Fibroblast of pulmonary artery (primary cell): ENCODE data around the gene IER5.
A peak's percentile ranks its signal among the peaks of the same experiment; 100 is the strongest.

Experiments
- DNase-seq: peaks from one replicate; pipeline ENCODE4 v3.0.0-alpha.2; 2010; ENCODE audit warnings: low read depth
- H3K4me3 ChIP-seq: replicated peaks from 2 replicates; pipeline ENCODE4 v1.5.1; 2011; ENCODE audit warnings: low read depth, mild to moderate bottlenecking, control low read depth, low read length, moderate library complexity
- CTCF ChIP-seq: IDR thresholded peaks from 2 replicates; pipeline ENCODE4 v1.5.1; 2011; ENCODE audit warnings: mild to moderate bottlenecking, control low read depth, low read length, inconsistent platforms; ENCODE audit errors: missing control alignments

IER5 gene

GRCh38 chr1:181089676-181090544, 1.4 kb downstream of the IER5 start:
- H3K4me3 ChIP-seq, result peak overlapping the region; percentile 84
- peak; percentile 86 for DNase-seq
- no peak for TF ChIP-seq CTCF

- peak overlapping the region; percentile 84 for H3K4me3 ChIP-seq
- TF ChIP-seq CTCF, result no peak
- no peak for DNase-seq
These were observed 2.2 kb downstream of the IER5 start for GRCh38 chr1:181090641-181091126.

GRCh38 chr1:181091309-181092040, 3.0 kb downstream of the IER5 start:
- peak overlapping the region; percentile 84 for H3K4me3 ChIP-seq
- TF ChIP-seq CTCF, result no peak
- no peak for DNase-seq

- peak overlapping the region; percentile 84 for H3K4me3 ChIP-seq
- no peak for TF ChIP-seq CTCF
These were observed 3.6 kb downstream of the IER5 start for GRCh38 chr1:181092056-181092455.

GRCh38 chr1:181092883-181093458, 4.5 kb downstream of the IER5 start:
- no peak for DNase-seq
- TF ChIP-seq CTCF, result no peak
- H3K4me3 ChIP-seq, result no peak overlapping the region

More at GRCh38 chr1:181092056-181092455, 3.6 kb downstream of the IER5 start:
- DNase-seq, result no peak

GRCh38 chr1:181094416-181095212, 6.1 kb downstream of the IER5 start:
- TF ChIP-seq CTCF, result no peak
- peak; percentile 94 for DNase-seq
- no peak overlapping the region for H3K4me3 ChIP-seq
